Endothelial cell of umbilical vein (primary cell): ENCODE data around the gene CADM4. TPM values are rescaled to one million over a fixed set of nuclear protein-coding genes. Genes with fewer than 3 reads are reported as not detected.

Experiments used
- BruUV-seq: library from RNA; stranded (reverse); fragments of 400-500 nt; replicated peaks from 2 replicates; lab custom pipeline; 2021; lab: Mats Ljungman, UMichigan
- CTCF ChIA-PET: fragments of 300-600, 350-600 bp; sonication (Branson Sonifier 250); formaldehyde crosslinking; loops from one replicate; lab custom pipeline; 2021; ENCODE audit warnings: antibody characterized with exemption, inconsistent platforms; lab: Charles Lee
- POLR2A ChIA-PET: fragments of 300-600, 350-600 bp; sonication (Branson Sonifier 250); formaldehyde crosslinking; loops from one replicate; lab custom pipeline; 2021; ENCODE audit warnings: antibody characterized with exemption, inconsistent platforms; lab: Charles Lee
- DNase-seq: peaks from one replicate; pipeline ENCODE4 v3.0.0-alpha.2; 2011; ENCODE audit warnings: low read depth, low spot score
- FAIRE-seq: peaks from 2 replicates; lab custom pipeline; 2011; peaks lifted over from hg19 to GRCh38; lab: Jason Lieb, UNC
- H2AFZ ChIP-seq: 2 replicates; pipeline ENCODE4 v1.6.0; 2012; ENCODE audit warnings: low read depth, low read length, control low read depth, inconsistent platforms
- H3K27ac ChIP-seq: 2 replicates; pipeline ENCODE4 v1.5.1; 2011; ENCODE audit warnings: low read depth, mild to moderate bottlenecking, control low read depth, low read length, moderate library complexity; ENCODE audit not compliant: insufficient read depth
- H3K27me3 ChIP-seq, 2 experiments: 2 replicates each; pipeline versions ENCODE4 v1.6.0 to v1.6.1; 2011; ENCODE audit warnings: low read length in 2 of 2, mixed read lengths in 1 of 2; ENCODE audit not compliant: control insufficient read depth in 2 of 2, insufficient read depth in 2 of 2
- H3K36me3 ChIP-seq, 2 experiments: 2 replicates in 1 of 2; 3 replicates in 1 of 2; pipeline ENCODE4 v1.5.1; 2011; ENCODE audit warnings: low read length in 2 of 2, mild to moderate bottlenecking in 1 of 2, moderate library complexity in 1 of 2; ENCODE audit not compliant: control insufficient read depth in 2 of 2, insufficient read depth in 2 of 2; ENCODE audit errors: extremely low read depth in 1 of 2
- H3K4me1 ChIP-seq: 3 replicates; pipeline ENCODE4 v1.5.1; 2011; ENCODE audit warnings: mild to moderate bottlenecking, low read length; ENCODE audit not compliant: control insufficient read depth, insufficient read depth; ENCODE audit errors: extremely low read depth
- H3K4me2 ChIP-seq: 2 replicates; pipeline ENCODE4 v1.6.1; 2011; ENCODE audit warnings: low read length, control low read depth, mixed read lengths; ENCODE audit not compliant: insufficient read depth
- H3K4me3 ChIP-seq, 3 experiments: fragments of 200-600 bp in 1 of 3; sonication (generic), shearing (Covaris generic) in 1 of 3; replicated peaks in 1 of 3; 2 replicates each; pipeline ENCODE4 v1.5.1; 2011 to 2016; ENCODE audit warnings: control low read depth in 3 of 3, low read length in 3 of 3, mild to moderate bottlenecking in 2 of 3, inconsistent platforms in 1 of 3, low read depth in 1 of 3, moderate library complexity in 1 of 3; ENCODE audit not compliant: insufficient read depth in 1 of 3
- H3K79me2 ChIP-seq: 2 replicates; pipeline ENCODE4 v1.6.0; 2012; ENCODE audit warnings: low read length, inconsistent platforms; ENCODE audit not compliant: control insufficient read depth, insufficient read depth
- H3K9ac ChIP-seq: replicated peaks from 2 replicates; pipeline ENCODE3; 2011; ENCODE audit warnings: low read length, control low read depth; ENCODE audit not compliant: insufficient read depth; ENCODE audit errors: extremely low read depth
- H3K9me1 ChIP-seq: replicated peaks from 3 replicates; pipeline ENCODE4 v1.6.0; 2011; ENCODE audit warnings: mild to moderate bottlenecking, low read length; ENCODE audit not compliant: control insufficient read depth, insufficient read depth; ENCODE audit errors: extremely low read depth
- H3K9me3 ChIP-seq: replicated peaks from 2 replicates; pipeline ENCODE4 v1.5.1; 2012; ENCODE audit warnings: low read length, inconsistent platforms; ENCODE audit not compliant: control insufficient read depth, insufficient read depth
- H4K20me1 ChIP-seq: replicated peaks from 2 replicates; pipeline ENCODE3; 2011; ENCODE audit warnings: mild to moderate bottlenecking, low read length; ENCODE audit not compliant: control insufficient read depth, insufficient read depth; ENCODE audit errors: extremely low read depth
- CTCF ChIP-seq, 2 donors: IDR thresholded peaks; 1 replicate in 1 of 2; 2 replicates in 1 of 2; pipeline ENCODE4 v1.5.1; 2011; ENCODE audit warnings: low read length in 2 of 2, mild to moderate bottlenecking in 2 of 2, moderate library complexity in 2 of 2, control low read depth in 1 of 2, inconsistent platforms in 1 of 2, low read depth in 1 of 2; ENCODE audit not compliant: insufficient read depth in 1 of 2; ENCODE audit errors: extremely low read depth in 1 of 2
- EZH2 ChIP-seq: IDR thresholded peaks from 2 replicates; pipeline ENCODE4 v1.6.1; 2012; ENCODE audit warnings: borderline replicate concordance, low read depth, mild to moderate bottlenecking, moderate library complexity, low read length, inconsistent platforms; ENCODE audit not compliant: severe bottlenecking
- FOS ChIP-seq: IDR thresholded peaks from 2 replicates; pipeline ENCODE4 v1.6.1; 2011; ENCODE audit warnings: mild to moderate bottlenecking, low read length, moderate library complexity, borderline replicate concordance; ENCODE audit not compliant: insufficient read depth
- GATA2 ChIP-seq: IDR thresholded peaks from 2 replicates; pipeline ENCODE4 v1.7.0; 2011; ENCODE audit warnings: low read depth, mild to moderate bottlenecking, moderate library complexity, mixed read lengths, low read length; ENCODE audit not compliant: insufficient read length, insufficient read depth
- JUN ChIP-seq: IDR thresholded peaks from 2 replicates; pipeline ENCODE4 v1.6.1; 2011; ENCODE audit warnings: borderline replicate concordance, low read depth; ENCODE audit not compliant: insufficient read length, insufficient read depth
- MAX ChIP-seq: IDR thresholded peaks from 2 replicates; pipeline ENCODE4 v1.6.1; 2011; ENCODE audit not compliant: insufficient read depth, insufficient read length
- MYC ChIP-seq: IDR thresholded peaks from one replicate; pipeline ENCODE4 v1.6.1; 2011; ENCODE audit warnings: mild to moderate bottlenecking, low read depth, low read length
- POLR2A ChIP-seq: IDR thresholded peaks from 2 replicates; pipeline ENCODE4 v1.6.1; 2012; ENCODE audit warnings: low read depth, mild to moderate bottlenecking, control low read depth, low read length
- POLR2AphosphoS5 ChIP-seq: IDR thresholded peaks from 2 replicates; pipeline ENCODE4 v1.6.1; 2012; ENCODE audit warnings: low read depth, mild to moderate bottlenecking, control low read depth, low read length, moderate library complexity; ENCODE audit not compliant: insufficient read depth
- dilution Hi-C: fragments of 300-500 bp; cut with MboI; formaldehyde crosslinking; loops from one replicate; pipeline ENCODE4 v1.15.0; 2019; ENCODE audit warnings: low sequenced_read_pairs; ENCODE audit not compliant: extremely low pct_ligation_motif_present
- intact Hi-C: fragments of 100-400 bp; cut with micrococcal nuclease; formaldehyde crosslinking; loops from one replicate; pipeline ENCODE4 v1.10.0; 2022
- polyA plus RNA-seq, 4 experiments: library from polyadenylated mRNA; depleted of rRNA in 3 of 4; stranded (reverse) in 3 of 4; unstranded in 1 of 4; fragments of >200 nt; gene quantifications; 2 replicates each; pipeline versions ENCODE4 v1.2.1 to v1.2.3, GENCODE V29; 2011 to 2012; ENCODE audit warnings: missing spikeins in 1 of 4
- total RNA-seq: library from RNA; stranded (reverse); gene quantifications from 2 replicates; pipeline ENCODE4 v1.2.3, GENCODE V29; 2021

CADM4 gene
- total and polyA plus RNA-seq, 2 donors (not counting 3 experiments of a cell fraction or from before 2014, with no cell fraction given), result 5.0 to 7.5 TPM

- Histone ChIP-seq H3K27me3 (no peaks in the 10 kb centered on the region), H3K4me2 (no peak overlapping the region), H3K27ac (no peak overlapping the region), H3K9ac (no peak overlapping the region), H3K4me3 (no peak overlapping the region), H3K9me1 (no peaks in the 10 kb centered on the region), H3K9me3 (no peaks in the 10 kb centered on the region), H3K79me2 (peaks cover 7% of the 10 kb centered on the region), H4K20me1 (no peaks in the 10 kb centered on the region), H3K4me1 (peaks cover 12% of the 10 kb centered on the region), H3K36me3 (no peaks in the 10 kb centered on the region), H2AFZ (no peak overlapping the region)
- ChIA-PET POLR2A (no interaction called here), CTCF (interaction anchor here (0.8 kb wide), 1 partner anchor 28 kb away, joined by 3 read pairs; no protein-coding TSS in a partner anchor)
- no peak for DNase-seq
- no peak for TF ChIP-seq FOS
- TF ChIP-seq POLR2AphosphoS5, result no peak
- TF ChIP-seq EZH2, result no peak
- no peak for TF ChIP-seq MYC
- no peak for TF ChIP-seq GATA2
- TF ChIP-seq POLR2A, result no peak
- no peak for TF ChIP-seq CTCF (IDR thresholded peaks at IDR 0.05; ENCODE audit: extremely low read depth in 1 of 2, insufficient read depth in 1 of 2, low read depth in 1 of 2, low read length in 2 of 2)
- no peak for TF ChIP-seq MAX
- no peak for TF ChIP-seq JUN
- no TSS peak for BruUV-seq
- no peak for FAIRE-seq
- dilution Hi-C loops (no loop called here), intact Hi-C loops (no loop called here)
Observed at GRCh38 chr19:43622956-43623355, 16.7 kb downstream of the CADM4 start.
